Nephron (organoid): ENCODE data around the gene ALLC.

Experiments used
- H3K27ac Mint-ChIP-seq, 3 experiments: 2 replicates each; pipeline ENCODE4 v1.8.0; 2020; ENCODE audit warnings: mixed read lengths in 3 of 3, mild to moderate bottlenecking in 2 of 3, moderate library complexity in 1 of 3
- H3K27me3 Mint-ChIP-seq: 2 replicates; pipeline ENCODE4 v1.8.0; 2021; ENCODE audit warnings: low read depth, mild to moderate bottlenecking, moderate library complexity, mixed read lengths
- H3K36me3 Mint-ChIP-seq: 2 replicates; pipeline ENCODE4 v1.8.0; 2020; ENCODE audit warnings: low read depth, mixed read lengths
- H3K4me1 Mint-ChIP-seq: 2 replicates; pipeline ENCODE4 v1.8.0; 2020; ENCODE audit warnings: mixed read lengths
- H3K4me3 Mint-ChIP-seq, 3 experiments: 2 replicates each; pipeline ENCODE4 v1.8.0; 2020; ENCODE audit warnings: mild to moderate bottlenecking in 3 of 3, mixed read lengths in 3 of 3, moderate library complexity in 2 of 3
- H3K9me3 Mint-ChIP-seq: 2 replicates; pipeline ENCODE4 v1.8.0; 2020; ENCODE audit warnings: mixed read lengths
- TF ChIP-seq, protein P1 (sequence below), 3 experiments: fragments of 200-600 bp; sonication (generic); IDR thresholded peaks; one replicate each; pipeline ENCODE4 v1.5.0; 2021; ENCODE audit warnings: antibody characterized with exemption in 3 of 3; ENCODE audit not compliant: unreplicated experiment in 3 of 3

Gene ALLC

GRCh38 chr2:3666613-3666975 is 8.6 kb downstream of the ALLC start:
- TF ChIP-seq, protein P1, sequence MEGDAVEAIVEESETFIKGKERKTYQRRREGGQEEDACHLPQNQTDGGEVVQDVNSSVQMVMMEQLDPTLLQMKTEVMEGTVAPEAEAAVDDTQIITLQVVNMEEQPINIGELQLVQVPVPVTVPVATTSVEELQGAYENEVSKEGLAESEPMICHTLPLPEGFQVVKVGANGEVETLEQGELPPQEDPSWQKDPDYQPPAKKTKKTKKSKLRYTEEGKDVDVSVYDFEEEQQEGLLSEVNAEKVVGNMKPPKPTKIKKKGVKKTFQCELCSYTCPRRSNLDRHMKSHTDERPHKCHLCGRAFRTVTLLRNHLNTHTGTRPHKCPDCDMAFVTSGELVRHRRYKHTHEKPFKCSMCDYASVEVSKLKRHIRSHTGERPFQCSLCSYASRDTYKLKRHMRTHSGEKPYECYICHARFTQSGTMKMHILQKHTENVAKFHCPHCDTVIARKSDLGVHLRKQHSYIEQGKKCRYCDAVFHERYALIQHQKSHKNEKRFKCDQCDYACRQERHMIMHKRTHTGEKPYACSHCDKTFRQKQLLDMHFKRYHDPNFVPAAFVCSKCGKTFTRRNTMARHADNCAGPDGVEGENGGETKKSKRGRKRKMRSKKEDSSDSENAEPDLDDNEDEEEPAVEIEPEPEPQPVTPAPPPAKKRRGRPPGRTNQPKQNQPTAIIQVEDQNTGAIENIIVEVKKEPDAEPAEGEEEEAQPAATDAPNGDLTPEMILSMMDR (IDR thresholded peaks at IDR 0.05; ENCODE audit: unreplicated experiment in 3 of 3), result no peak
- H3K27me3 Mint-ChIP-seq, result peaks cover 4% of the 10 kb centered on the region
- H3K4me3 Mint-ChIP-seq, result no peak overlapping the region
- H3K36me3 Mint-ChIP-seq, result no peaks in the 10 kb centered on the region
- no peak overlapping the region for H3K27ac Mint-ChIP-seq
- no peaks in the 10 kb centered on the region for H3K9me3 Mint-ChIP-seq
- peaks cover 2% of the 10 kb centered on the region for H3K4me1 Mint-ChIP-seq

DNA sequence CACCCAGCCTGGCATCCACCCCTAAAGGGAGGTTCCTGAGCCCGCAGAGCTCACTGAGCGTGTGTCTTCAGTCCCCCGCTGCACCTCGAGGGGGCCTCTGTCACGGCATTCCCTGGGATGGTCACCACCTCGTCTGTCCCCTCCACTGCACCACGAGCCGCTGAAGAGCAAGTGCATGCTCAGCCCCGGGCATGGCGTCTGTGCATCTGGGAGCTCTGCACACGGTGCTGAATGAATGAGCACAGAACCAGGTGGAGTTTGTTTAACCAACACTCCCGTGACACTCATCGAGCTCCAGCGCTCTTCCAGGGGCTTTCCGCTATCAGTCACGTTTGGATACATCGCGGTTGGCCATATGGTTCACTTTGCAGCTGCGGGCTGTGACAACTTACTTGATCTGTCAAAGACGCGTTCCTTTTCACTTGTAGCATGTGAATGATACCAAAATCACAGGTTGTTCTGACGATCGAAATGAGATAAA is 9.2 kb downstream of the ALLC start:
- TF ChIP-seq, protein P1 (IDR thresholded peaks at IDR 0.05; ENCODE audit: unreplicated experiment in 3 of 3), result no peak
- H3K27me3 Mint-ChIP-seq, result peaks cover 4% of the 10 kb centered on the region
- no peaks in the 10 kb centered on the region for H3K9me3 Mint-ChIP-seq
- H3K36me3 Mint-ChIP-seq, result no peaks in the 10 kb centered on the region
- H3K4me3 Mint-ChIP-seq, result no peak overlapping the region
- H3K27ac Mint-ChIP-seq, result no peak overlapping the region
- H3K4me1 Mint-ChIP-seq, result no peaks in the 10 kb centered on the region

DNA sequence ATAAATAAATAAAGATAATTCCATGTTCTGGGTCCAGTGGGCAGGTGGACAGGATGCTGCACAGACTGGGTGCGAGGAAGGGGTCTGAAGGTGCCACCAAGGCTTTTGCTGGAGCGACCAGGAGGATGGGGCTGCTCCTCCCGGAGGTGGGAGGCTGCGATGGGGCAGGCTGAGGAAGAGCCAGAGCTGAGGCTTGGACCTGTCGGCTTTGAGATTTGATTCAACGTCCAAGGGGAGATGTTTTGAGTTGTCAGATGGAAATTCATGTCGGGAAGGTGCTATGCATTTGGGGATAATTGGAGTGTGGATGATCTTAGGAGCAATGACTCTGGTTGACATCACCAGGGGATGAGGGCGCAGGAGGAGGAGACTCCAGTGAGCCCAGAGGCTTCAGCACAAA is 11.7 kb downstream of the ALLC start:
- Mint-ChIP-seq H3K36me3 (no peaks in the 10 kb centered on the region), H3K27ac (no peak overlapping the region), H3K4me1 (no peaks in the 10 kb centered on the region), H3K9me3 (no peaks in the 10 kb centered on the region), H3K4me3 (no peak overlapping the region), H3K27me3 (no peaks in the 10 kb centered on the region)
- TF ChIP-seq, protein P1 (IDR thresholded peaks at IDR 0.05; ENCODE audit: unreplicated experiment in 3 of 3), result no peak

DNA sequence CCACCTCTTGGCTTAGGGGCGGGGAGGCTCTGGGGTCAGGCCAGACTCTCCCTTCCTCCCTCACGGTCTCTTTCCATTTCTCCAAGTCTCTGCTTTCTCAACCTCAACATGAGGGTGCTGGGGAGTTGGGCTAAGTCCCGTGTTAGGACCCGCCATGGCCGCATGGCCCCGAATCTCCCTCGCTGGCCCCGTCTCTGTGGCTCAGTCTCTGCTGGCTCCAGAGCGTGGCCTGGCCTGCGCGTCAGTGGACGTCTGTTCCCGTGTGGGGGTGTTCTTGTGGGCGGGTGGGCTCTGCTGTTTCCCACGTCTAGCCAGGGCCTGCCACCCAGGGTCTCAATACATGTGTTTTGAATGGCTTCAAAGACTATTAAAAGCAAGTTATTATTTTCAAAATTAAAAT is 12.4 kb downstream of the ALLC start:
- H3K4me3 Mint-ChIP-seq, result no peak overlapping the region
- no peaks in the 10 kb centered on the region for H3K9me3 Mint-ChIP-seq

GRCh38 chr2:3670941-3671340 is 12.9 kb downstream of the ALLC start:
- no peaks in the 10 kb centered on the region for H3K4me1 Mint-ChIP-seq
- H3K27me3 Mint-ChIP-seq, result no peaks in the 10 kb centered on the region
- no peaks in the 10 kb centered on the region for H3K9me3 Mint-ChIP-seq
- no peak overlapping the region for H3K4me3 Mint-ChIP-seq
- TF ChIP-seq, protein P1 (IDR thresholded peaks at IDR 0.05; ENCODE audit: unreplicated experiment in 3 of 3), result no peak
- H3K27ac Mint-ChIP-seq, result no peak overlapping the region
- no peaks in the 10 kb centered on the region for H3K36me3 Mint-ChIP-seq

More for the DNA sequence above, 12.4 kb downstream of the ALLC start:
- no peak overlapping the region for H3K27ac Mint-ChIP-seq
- no peaks in the 10 kb centered on the region for H3K36me3 Mint-ChIP-seq
- TF ChIP-seq, protein P1 (IDR thresholded peaks at IDR 0.05; ENCODE audit: unreplicated experiment in 3 of 3), result no peak
- H3K4me1 Mint-ChIP-seq, result no peaks in the 10 kb centered on the region
- H3K27me3 Mint-ChIP-seq, result no peaks in the 10 kb centered on the region

DNA sequence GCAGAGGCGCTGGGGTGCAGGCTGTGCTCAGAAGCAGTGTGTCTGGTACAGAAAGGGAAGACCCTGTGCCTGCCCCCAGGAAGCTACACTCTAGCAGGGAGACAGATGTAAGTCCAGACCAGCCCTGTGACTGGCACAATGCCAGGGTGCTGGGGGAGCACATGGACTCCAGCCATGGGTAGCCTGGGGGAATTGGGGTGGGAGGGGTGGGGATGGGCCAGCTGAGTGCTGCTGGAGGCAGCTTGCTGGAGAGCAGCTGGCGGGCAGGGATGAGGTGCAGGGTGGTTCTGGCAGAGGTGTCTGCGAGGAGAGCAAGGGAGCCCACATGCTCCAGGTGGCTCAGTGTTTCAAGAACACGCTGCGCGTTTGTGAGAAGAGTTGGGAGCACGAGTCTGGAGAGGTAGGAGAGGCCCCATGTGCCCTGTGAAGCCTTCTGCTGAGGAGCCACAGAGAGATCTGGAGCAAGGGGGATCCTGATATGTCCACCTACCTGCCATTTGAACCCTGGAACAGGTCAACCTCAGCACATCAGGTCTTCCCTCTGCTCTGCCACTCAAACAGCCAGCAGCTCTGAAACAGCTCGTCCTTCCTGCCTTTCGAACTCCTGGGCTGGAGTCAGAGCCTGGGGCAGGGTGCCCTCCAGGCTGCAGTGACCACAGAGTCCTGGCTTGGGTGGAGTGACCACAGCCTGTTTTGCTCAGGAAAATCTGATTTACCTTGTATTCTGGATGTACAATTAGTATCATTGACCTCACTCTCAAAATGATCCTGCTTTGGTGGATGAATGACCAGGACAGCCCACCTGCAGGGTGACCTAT is 15.1 kb downstream of the ALLC start:
- Mint-ChIP-seq H3K27me3 (no peaks in the 10 kb centered on the region), H3K4me3 (no peak overlapping the region), H3K27ac (no peak overlapping the region), H3K36me3 (no peaks in the 10 kb centered on the region), H3K4me1 (no peaks in the 10 kb centered on the region), H3K9me3 (no peaks in the 10 kb centered on the region)
- TF ChIP-seq, protein P1 (IDR thresholded peaks at IDR 0.05; ENCODE audit: unreplicated experiment in 3 of 3), result no peak
